Glomerular endothelial cell (primary cell): ENCODE measurements around the gene SLC6A18. TPM values are rescaled to one million over a fixed set of nuclear protein-coding genes. Genes with fewer than 3 reads are reported as not detected.

Experiments
- DNase-seq: peaks from one replicate; pipeline ENCODE4 v3.0.0-alpha.2; 2011; ENCODE audit warnings: low read depth, low spot score; ENCODE audit errors: extremely low read depth
- total RNA-seq: library from RNA; depleted of rRNA; stranded (reverse); fragments of >200 nt; gene quantifications from 2 replicates; pipeline ENCODE4 v1.2.3, GENCODE V29; 2015

SLC6A18 gene
- total RNA-seq, 1 donor from 2014 or later = not detected

GRCh38 chr5:1214163-1214935 is 10.8 kb upstream of the SLC6A18 start:
- no peak for DNase-seq

- no peak for DNase-seq
These were observed 10.3 kb upstream of the SLC6A18 start for GRCh38 chr5:1214936-1215220.

GRCh38 chr5:1215320-1216096 is 9.7 kb upstream of the SLC6A18 start:
- no peak for DNase-seq

- no peak for DNase-seq
These were observed 8.8 kb upstream of the SLC6A18 start for GRCh38 chr5:1216211-1216917.

GRCh38 chr5:1216918-1217295 is 8.3 kb upstream of the SLC6A18 start:
- no peak for DNase-seq

GRCh38 chr5:1217596-1218206 is 7.5 kb upstream of the SLC6A18 start:
- no peak for DNase-seq

- no peak for DNase-seq
These were observed 6.7 kb upstream of the SLC6A18 start for GRCh38 chr5:1218351-1219080.

GRCh38 chr5:1219098-1219767 is 5.9 kb upstream of the SLC6A18 start:
- DNase-seq = no peak

GRCh38 chr5:1219768-1220100 is 5.4 kb upstream of the SLC6A18 start:
- DNase-seq = no peak

- no peak for DNase-seq
These were observed 4.8 kb upstream of the SLC6A18 start for GRCh38 chr5:1220351-1220750.

- DNase-seq = no peak
These were observed 4.3 kb upstream of the SLC6A18 start for GRCh38 chr5:1220831-1221230.

- DNase-seq = no peak
These were observed 3.5 kb upstream of the SLC6A18 start for GRCh38 chr5:1221721-1222120.

- DNase-seq = no peak
These were observed 3.0 kb upstream of the SLC6A18 start for GRCh38 chr5:1222147-1222546.

GRCh38 chr5:1222621-1223277 is 2.4 kb upstream of the SLC6A18 start:
- no peak for DNase-seq

GRCh38 chr5:1223278-1223670 is 1.9 kb upstream of the SLC6A18 start:
- DNase-seq = no peak

GRCh38 chr5:1224631-1225030 is 550 bp upstream of the SLC6A18 start:
- no peak for DNase-seq

GRCh38 chr5:1226231-1226630 is 1.1 kb downstream of the SLC6A18 start:
- no peak for DNase-seq

- no peak for DNase-seq
These were observed 1.8 kb downstream of the SLC6A18 start for GRCh38 chr5:1226839-1227581.

GRCh38 chr5:1227667-1228066 is 2.5 kb downstream of the SLC6A18 start:
- no peak for DNase-seq
